B cell (primary cell): ENCODE results near the gene OR52A1. TPM values are rescaled to one million over a fixed set of nuclear protein-coding genes. Genes with fewer than 3 reads are reported as not detected.

Source experiments
- ATAC-seq: fragments of 200-7000 bp; cut with Tn5 transposase; one replicate; pipeline ENCODE4 v1.10.0; 2021; ENCODE audit warnings: low read depth, mild to moderate bottlenecking, moderate number of reproducible peaks, moderate library complexity
- CTCF ChIA-PET: fragments of 350-600 bp; sonication (Branson Sonifier 250); formaldehyde crosslinking; loops from one replicate; lab custom pipeline; 2021; ENCODE audit warnings: antibody characterized with exemption, inconsistent platforms; lab: Charles Lee
- POLR2A ChIA-PET: fragments of 350-600 bp; sonication (Branson Sonifier 250); formaldehyde crosslinking; loops from one replicate; lab custom pipeline; 2021; ENCODE audit warnings: antibody characterized with exemption; lab: Charles Lee
- DNase-seq: peaks from one replicate; pipeline ENCODE4 v3.0.0; 2013
- H2AFZ ChIP-seq: 2 replicates; pipeline ENCODE4 v1.6.1; 2012; ENCODE audit warnings: mild to moderate bottlenecking, low read depth, low read length; ENCODE audit not compliant: insufficient read depth, poor library complexity, severe bottlenecking
- H3K27ac ChIP-seq, 2 donors: 1 replicate in 1 of 2; 2 replicates in 1 of 2; pipeline ENCODE4 v1.5.1; 2012 to 2013; ENCODE audit warnings: low read length in 2 of 2, mild to moderate bottlenecking in 2 of 2, moderate library complexity in 1 of 2
- H3K27me3 ChIP-seq, 4 experiments: fragments of 200-600 bp in 1 of 4; sonication (generic) in 1 of 4; replicated peaks in 1 of 4; 1 replicate in 2 of 4; 2 replicates in 2 of 4; pipeline versions ENCODE4 v1.6.1 to v1.7.0; 2013 to 2016; ENCODE audit warnings: low read length in 3 of 4, mild to moderate bottlenecking in 2 of 4, mixed read lengths in 1 of 4, moderate library complexity in 1 of 4; ENCODE audit not compliant: insufficient read depth in 4 of 4, control insufficient read depth in 3 of 4; ENCODE audit errors: control extremely low read depth in 1 of 4
- H3K36me3 ChIP-seq, 2 experiments: replicated peaks in 1 of 2; 1 replicate in 1 of 2; 2 replicates in 1 of 2; pipeline versions ENCODE4 v1.6.1 to v1.7.1; 2013; ENCODE audit warnings: low read length in 1 of 2; ENCODE audit not compliant: insufficient read depth in 2 of 2, control insufficient read depth in 1 of 2; ENCODE audit errors: control extremely low read depth in 1 of 2, extremely low read depth in 1 of 2
- H3K4me1 ChIP-seq, 2 donors: fragments of 200-600 bp in 1 of 2; sonication (generic) in 1 of 2; 1 replicate in 1 of 2; 2 replicates in 1 of 2; pipeline versions ENCODE4 v1.5.1 to v1.6.1; 2013 to 2017; ENCODE audit warnings: low read length in 2 of 2; ENCODE audit not compliant: control insufficient read depth in 2 of 2, insufficient read depth in 2 of 2
- H3K4me2 ChIP-seq: replicated peaks from 2 replicates; pipeline ENCODE3; 2012; ENCODE audit warnings: mild to moderate bottlenecking, low read depth, low read length; ENCODE audit not compliant: poor library complexity, severe bottlenecking
- H3K4me3 ChIP-seq, 5 experiments: fragments of 200-600 bp in 1 of 5; sonication (generic) in 1 of 5; 1 replicate in 3 of 5; 2 replicates in 2 of 5; pipeline versions ENCODE4 v1.5.1 to v1.7.0; 2011 to 2016; ENCODE audit warnings: low read length in 4 of 5, mild to moderate bottlenecking in 4 of 5, low read depth in 2 of 5, control low read depth in 1 of 5, moderate library complexity in 1 of 5; ENCODE audit not compliant: insufficient read depth in 1 of 5; ENCODE audit errors: control extremely low read depth in 1 of 5, extremely low read depth in 1 of 5
- H3K79me2 ChIP-seq: fragments of 200-600 bp; sonication (generic); one replicate; pipeline ENCODE4 v1.6.0; 2016; ENCODE audit warnings: low read length; ENCODE audit not compliant: control insufficient read depth, insufficient read depth
- H3K9ac ChIP-seq: fragments of 200-600 bp; sonication (generic); 2 replicates; pipeline ENCODE4 v1.6.1; 2017; ENCODE audit warnings: mild to moderate bottlenecking, low read length, moderate library complexity
- H3K9me3 ChIP-seq, 3 donors: one replicate each; pipeline versions ENCODE4 v1.6.1 to v1.7.1; 2013; ENCODE audit warnings: low read length in 2 of 3; ENCODE audit not compliant: control insufficient read depth in 2 of 3, insufficient read depth in 1 of 3; ENCODE audit errors: control extremely low read depth in 1 of 3
- H4K20me1 ChIP-seq: 2 replicates; pipeline ENCODE4 v1.6.0; 2012; ENCODE audit warnings: mild to moderate bottlenecking, low read length; ENCODE audit not compliant: insufficient read depth, control insufficient read depth, poor library complexity, severe bottlenecking
- H3K27ac Mint-ChIP-seq: one replicate; pipeline ENCODE4 v1.8.0; 2021; ENCODE audit warnings: mixed read lengths
- H3K27me3 Mint-ChIP-seq: one replicate; pipeline ENCODE4 v1.8.0; 2021; ENCODE audit warnings: mixed read lengths
- H3K4me1 Mint-ChIP-seq: one replicate; pipeline ENCODE4 v1.8.0; 2021; ENCODE audit warnings: mixed read lengths
- H3K4me3 Mint-ChIP-seq: one replicate; pipeline ENCODE4 v1.8.0; 2021; ENCODE audit warnings: mixed read lengths
- H3K9me3 Mint-ChIP-seq: one replicate; pipeline ENCODE4 v1.8.0; 2022; ENCODE audit warnings: mixed read lengths; ENCODE audit not compliant: insufficient read depth
- CTCF ChIP-seq: fragments of 200-600 bp; IDR thresholded peaks from one replicate; pipeline ENCODE4 v1.8.0; 2022; ENCODE audit warnings: antibody characterized with exemption, mild to moderate bottlenecking
- EZH2 ChIP-seq: IDR thresholded peaks from 2 replicates; pipeline ENCODE4 v1.6.1; 2012; ENCODE audit warnings: borderline replicate concordance, low read depth, mild to moderate bottlenecking, moderate library complexity, low read length; ENCODE audit not compliant: insufficient read depth, poor library complexity, severe bottlenecking
- WGBS: methylation state at CpG from one replicate; pipeline ENCODE4 v1.1.5; 2013; ENCODE audit warnings: missing lambda C conversion rate; ENCODE audit not compliant: insufficient coverage; 5-methylcytosine and 5-hydroxymethylcytosine counted together
- intact Hi-C: fragments of 100-400 bp; cut with micrococcal nuclease; formaldehyde crosslinking; loops from one replicate; pipeline ENCODE4 v1.10.0; 2022
- polyA plus RNA-seq: library from polyadenylated mRNA; depleted of rRNA; stranded (reverse); fragments of >200 nt; gene quantifications from 2 replicates; pipeline ENCODE4 v1.2.3, GENCODE V29; 2012
- total RNA-seq, 2 donors: library from RNA; stranded (reverse); fragments of 120-200 nt in 1 of 2; gene quantifications; 1 replicate in 1 of 2; 2 replicates in 1 of 2; pipeline versions ENCODE4 v1.2.3 to v1.2.4, GENCODE V29; 2013 to 2022

OR52A1 gene
- total and polyA plus RNA-seq, 2 donors (not counting 1 experiment from before 2014, with no cell fraction given), result not detected

- POLR2A ChIA-PET, result no interaction called here
- 94% methylated on average over 5 of the region's 5 CpGs for WGBS
- no peaks in the 10 kb centered on the region for H3K79me2 ChIP-seq
- ATAC-seq, result no peak
- H3K36me3 ChIP-seq, result no peaks in the 10 kb centered on the region
- no peak overlapping the region for H3K27ac ChIP-seq
- CTCF ChIA-PET, result no interaction called here
- H3K9me3 ChIP-seq, result peaks cover 0 to 5% (median 0%) of the 10 kb centered on the region in 3 donors
- no peak overlapping the region for H3K27ac Mint-ChIP-seq
- DNase-seq, result no peak
- no peak overlapping the region for H3K4me2 ChIP-seq
- H3K27me3 ChIP-seq, result no peaks in the 10 kb centered on the region
- peaks cover 4% of the 10 kb centered on the region for H3K9me3 Mint-ChIP-seq
- no peak overlapping the region for H3K4me3 ChIP-seq
- no peak overlapping the region for H2AFZ ChIP-seq
- H3K4me1 ChIP-seq, result no peaks in the 10 kb centered on the region
- H4K20me1 ChIP-seq, result no peaks in the 10 kb centered on the region
- H3K4me3 Mint-ChIP-seq, result no peak overlapping the region
- no peaks in the 10 kb centered on the region for H3K27me3 Mint-ChIP-seq
- TF ChIP-seq EZH2 (no peak), CTCF (no peak)
- H3K4me1 Mint-ChIP-seq, result no peaks in the 10 kb centered on the region
- intact Hi-C loops, result no loop called here
- H3K9ac ChIP-seq, result no peak overlapping the region
These were observed 41.5 kb upstream of the OR52A1 start for GRCh38 chr11:5196067-5196466.

GRCh38 chr11:5192738-5193137, 38.2 kb upstream of the OR52A1 start:
- Histone ChIP-seq H3K9ac (no peak overlapping the region), H3K4me2 (no peak overlapping the region), H3K27ac (no peak overlapping the region), H2AFZ (no peak overlapping the region), H3K4me3 (no peak overlapping the region), H3K79me2 (no peaks in the 10 kb centered on the region), H3K4me1 (no peaks in the 10 kb centered on the region), H3K36me3 (no peaks in the 10 kb centered on the region), H3K27me3 (no peaks in the 10 kb centered on the region), H4K20me1 (no peaks in the 10 kb centered on the region), H3K9me3 (peaks cover 0 to 10% (median 0%) of the 10 kb centered on the region in 3 donors)
- ChIA-PET POLR2A (no interaction called here), CTCF (no interaction called here)
- DNase-seq, result no peak
- no peak for TF ChIP-seq EZH2
- TF ChIP-seq CTCF, result no peak
- Mint-ChIP-seq H3K27ac (no peak overlapping the region), H3K9me3 (peaks cover 9% of the 10 kb centered on the region), H3K4me1 (no peaks in the 10 kb centered on the region), H3K4me3 (no peak overlapping the region), H3K27me3 (no peaks in the 10 kb centered on the region)
- no peak for ATAC-seq
- no CpG with 5 or more reads among the region's 1 CpG for WGBS
- intact Hi-C loops, result no loop called here
